ENCODE results near the gene EXOG. TPM values are rescaled to one million over a fixed set of nuclear protein-coding genes. Genes with fewer than 3 reads are reported as not detected.
"Not testable (repeated sequence)": the region's sequence is repeated elsewhere in the genome, so short reads cannot be mapped to it uniquely, and the experiment has no call there.

Gene EXOG
- total RNA-seq, 1 donor from 2014 or later, result 27.0 TPM

DNA sequence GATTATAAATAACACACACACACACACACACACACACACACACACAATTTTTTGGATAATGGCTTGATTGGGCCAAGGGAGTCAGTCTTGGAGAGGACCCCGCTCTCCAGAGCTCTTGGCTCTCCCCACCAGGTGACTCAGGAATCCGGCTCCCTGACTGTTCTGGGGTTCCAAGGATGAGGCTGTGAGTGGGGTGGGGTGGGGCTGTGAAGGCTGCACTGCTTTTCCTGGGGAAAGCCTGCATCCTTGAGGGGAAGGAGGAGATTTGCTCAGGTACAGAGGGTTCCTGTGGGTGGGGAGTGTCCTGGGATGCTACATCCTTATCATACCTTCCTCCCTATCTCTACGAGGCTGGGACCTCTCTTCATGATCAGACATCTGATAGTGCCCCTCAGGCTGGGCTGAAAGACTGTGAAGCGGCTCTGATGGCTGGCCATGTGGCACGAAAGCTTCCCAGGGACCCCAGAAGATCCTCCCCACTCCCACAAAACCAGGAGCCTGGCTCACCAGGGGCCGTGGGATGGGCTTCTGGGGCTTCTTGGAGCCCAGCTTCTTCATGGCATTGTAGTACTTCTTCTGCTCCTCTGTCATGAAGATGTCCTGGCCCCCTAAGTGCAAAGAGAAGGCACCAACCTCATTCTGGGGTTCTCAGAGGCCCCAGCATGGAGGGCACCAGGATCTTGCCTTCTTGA, 59.2 kb downstream of the EXOG start:
- ATAC-seq, result no peak
- no peak for DNase-seq
- intact Hi-C loops (cut with micrococcal nuclease), result no loop called here

DNA sequence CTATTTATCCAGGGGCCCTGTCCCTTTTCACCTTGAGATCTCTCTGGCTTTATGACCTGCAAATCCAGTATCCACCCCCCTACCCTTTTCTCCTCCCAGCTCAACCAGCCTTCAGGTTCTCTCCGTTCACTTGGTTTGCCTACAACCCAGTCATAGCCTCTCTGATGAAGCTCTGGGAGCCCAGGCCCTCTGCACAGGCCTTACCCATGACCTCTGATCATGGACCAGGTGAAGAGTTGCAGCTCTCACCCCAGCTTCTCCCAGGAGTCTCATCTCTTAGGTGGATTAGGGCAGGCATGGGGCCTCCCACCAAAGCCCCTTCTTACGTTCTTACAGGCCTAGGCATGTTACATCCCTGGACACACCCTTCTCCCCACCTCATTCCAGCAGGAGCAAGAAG, 59.8 kb downstream of the EXOG start:
- intact Hi-C loops (cut with micrococcal nuclease), result no loop called here
- DNase-seq (no peak), ATAC-seq (no peak)

- DNase-seq (no peak), ATAC-seq (peak; percentile 39)
- intact Hi-C loops (cut with micrococcal nuclease), result no loop called here
These were observed 60.7 kb downstream of the EXOG start for GRCh38 chr3:38556640-38557358.

DNA sequence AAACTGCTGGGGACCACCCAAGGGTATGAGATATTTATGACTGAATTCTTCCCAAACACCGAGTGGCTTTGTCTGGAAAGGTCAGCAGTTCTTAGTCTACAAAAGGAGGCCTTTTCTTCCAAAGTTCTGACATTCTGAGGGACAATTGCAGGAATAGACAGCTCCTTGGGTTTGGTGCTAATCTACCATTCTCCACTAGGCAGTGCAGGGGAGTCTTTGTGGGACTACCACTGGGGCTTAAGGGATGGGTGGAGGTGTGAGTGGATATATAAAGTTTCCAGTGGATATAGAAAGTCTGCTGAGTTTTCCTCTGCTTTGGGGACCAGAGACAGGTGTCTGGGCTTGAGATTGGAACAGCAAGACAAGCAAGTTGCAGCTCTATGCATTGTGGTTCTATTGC, 62.7 kb downstream of the EXOG start:
- intact Hi-C loops (cut with micrococcal nuclease), result no loop called here

DNA sequence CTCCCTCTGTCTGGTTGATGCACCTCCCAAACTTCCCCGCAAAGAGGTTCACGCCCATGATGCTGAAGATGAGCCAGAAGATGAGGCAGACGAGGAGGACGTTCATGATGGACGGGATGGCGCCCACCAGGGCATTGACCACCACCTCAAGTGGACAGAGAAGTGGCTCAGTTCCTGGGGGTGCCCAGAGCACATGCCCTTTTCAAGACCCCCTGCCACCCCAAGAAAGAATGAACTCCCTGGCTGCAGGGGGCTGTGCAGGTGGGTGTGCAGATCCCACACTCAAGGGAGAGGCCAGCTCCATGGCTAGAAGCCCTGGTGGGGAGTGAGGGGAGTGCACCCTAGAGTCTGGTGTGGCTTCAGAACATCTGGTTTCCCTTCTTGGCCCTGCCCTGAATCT, 64.1 kb downstream of the EXOG start:
- ATAC-seq (no peak), DNase-seq (no peak)
- intact Hi-C loops (cut with micrococcal nuclease), result no loop called here

More for the DNA sequence above, 62.7 kb downstream of the EXOG start:
- DNase-seq, result no peak
- no peak for ATAC-seq

DNA sequence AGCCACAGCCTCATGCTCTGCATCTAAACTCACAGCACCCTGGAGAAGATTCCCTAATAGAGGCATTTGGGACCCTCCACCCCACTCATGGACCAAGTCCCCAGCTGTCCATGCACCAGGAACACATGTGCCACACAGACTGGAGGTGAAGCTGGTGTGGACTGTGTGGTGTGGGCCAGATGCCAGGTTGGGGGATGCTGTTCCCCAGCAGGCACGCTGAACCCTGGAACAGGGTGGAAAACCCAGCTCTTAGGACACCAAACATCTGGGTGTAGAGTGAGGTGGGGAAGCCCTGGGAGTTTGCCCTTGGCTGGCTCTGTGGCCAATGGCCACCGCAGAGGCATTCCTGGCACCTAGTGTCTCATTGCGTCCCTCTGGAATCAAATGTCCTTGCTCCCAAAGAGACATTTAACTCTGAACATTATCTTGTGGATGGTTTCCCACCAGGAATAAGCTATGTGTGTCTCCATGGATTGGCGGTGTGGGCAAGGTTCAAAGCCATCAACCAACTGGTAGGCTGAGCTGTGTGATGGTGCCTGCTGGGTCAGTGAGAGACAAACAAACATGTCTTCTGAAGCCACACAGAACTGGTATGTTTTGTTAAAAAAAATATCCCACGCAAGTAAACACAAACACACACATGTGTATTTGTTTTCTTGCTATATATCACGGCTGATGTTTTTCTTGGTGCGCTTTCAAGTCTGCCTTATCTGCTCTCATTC, 65.0 kb downstream of the EXOG start:
- intact Hi-C loops (cut with micrococcal nuclease), result no loop called here
- DNase-seq (no peak), ATAC-seq (no peak)

GRCh38 chr3:38561746-38562466, 65.8 kb downstream of the EXOG start:
- intact Hi-C loops (cut with micrococcal nuclease), result no loop called here
- no peak for ATAC-seq
- no peak for DNase-seq

DNA sequence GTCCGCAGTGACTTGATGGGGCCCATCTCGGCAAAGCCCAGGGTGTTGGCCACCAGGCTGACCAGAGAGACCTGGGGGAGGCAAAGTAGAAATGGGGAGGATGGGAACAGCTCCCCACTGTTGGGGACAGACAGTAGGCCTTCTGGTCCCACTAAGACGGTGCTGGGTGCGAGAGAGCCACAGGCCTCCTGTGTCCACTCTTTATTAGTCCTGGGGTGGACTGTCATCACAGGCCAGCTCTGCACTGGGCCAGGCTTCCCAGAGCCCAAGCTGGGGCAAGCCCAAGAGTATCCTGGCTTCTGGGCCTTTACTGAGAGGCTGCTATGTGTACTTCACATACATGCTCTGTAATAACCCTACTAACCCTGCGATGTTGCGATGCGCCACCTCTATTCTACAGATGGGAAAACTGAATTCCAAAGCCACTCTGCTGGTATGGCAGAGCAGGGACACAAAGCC, 66.4 kb downstream of the EXOG start:
- intact Hi-C loops (cut with micrococcal nuclease), result no loop called here
- ATAC-seq, result no peak
- no peak for DNase-seq

GRCh38 chr3:38563070-38563885, 67.1 kb downstream of the EXOG start:
- ATAC-seq, result no peak
- intact Hi-C loops (cut with micrococcal nuclease), result no loop called here
- DNase-seq, result no peak

DNA sequence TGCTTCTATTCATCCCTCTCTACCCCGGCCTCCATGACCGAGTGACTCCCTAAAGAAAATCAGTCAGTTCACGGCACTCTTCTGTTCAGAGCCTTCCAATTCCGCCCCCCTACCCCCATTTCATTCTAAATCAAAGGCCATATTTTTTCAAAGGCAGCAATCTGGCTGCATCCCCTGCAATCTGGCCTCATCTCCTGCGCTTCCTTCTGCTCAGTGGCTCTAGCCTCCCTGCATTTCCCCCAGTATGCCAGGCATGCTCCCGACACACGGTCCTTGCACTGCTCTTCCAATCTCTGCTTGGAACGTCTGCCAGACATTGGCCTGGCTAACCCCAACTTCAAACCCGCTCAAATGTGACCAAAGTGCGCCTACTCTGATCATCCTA, 67.7 kb downstream of the EXOG start:
- intact Hi-C loops (cut with micrococcal nuclease), result no loop called here
- DNase-seq (no peak), ATAC-seq (no peak)

DNA sequence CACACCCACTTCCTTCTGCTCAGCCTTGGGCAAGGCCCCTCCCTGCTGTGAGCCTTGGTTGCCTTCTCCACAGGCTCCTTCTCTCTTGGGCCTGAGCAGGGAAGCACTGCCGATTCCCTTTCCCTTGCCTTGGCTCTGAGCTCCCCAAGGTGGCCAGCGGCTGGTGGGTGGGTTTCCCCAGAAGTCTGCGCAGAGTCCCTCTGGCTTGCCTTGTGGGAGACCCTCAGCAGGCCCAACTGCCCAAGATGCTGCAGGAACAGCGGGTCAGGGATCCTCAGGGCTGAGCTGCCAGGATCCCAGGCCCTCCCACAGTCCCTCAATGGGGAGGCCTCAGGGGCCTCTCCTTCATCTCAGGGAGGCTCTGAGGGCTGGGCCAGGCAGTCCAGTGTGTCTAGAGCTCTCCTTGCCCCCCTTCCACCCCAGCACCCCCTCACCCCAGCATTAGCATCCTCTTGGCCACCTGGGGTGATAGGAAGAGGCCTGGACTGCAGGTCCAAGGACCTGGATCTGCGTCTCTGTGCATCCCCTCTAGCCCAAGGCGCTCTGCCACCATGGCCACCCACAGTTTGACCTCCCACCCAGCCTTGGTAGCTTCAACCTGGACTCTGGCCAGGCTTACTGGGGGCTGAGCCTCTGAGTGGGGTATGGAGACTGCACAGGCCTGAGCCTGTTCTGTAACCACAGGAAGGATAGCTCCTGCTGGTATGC, 68.6 kb downstream of the EXOG start:
- ATAC-seq (no peak), DNase-seq (no peak)
- intact Hi-C loops (cut with micrococcal nuclease), result no loop called here

DNA sequence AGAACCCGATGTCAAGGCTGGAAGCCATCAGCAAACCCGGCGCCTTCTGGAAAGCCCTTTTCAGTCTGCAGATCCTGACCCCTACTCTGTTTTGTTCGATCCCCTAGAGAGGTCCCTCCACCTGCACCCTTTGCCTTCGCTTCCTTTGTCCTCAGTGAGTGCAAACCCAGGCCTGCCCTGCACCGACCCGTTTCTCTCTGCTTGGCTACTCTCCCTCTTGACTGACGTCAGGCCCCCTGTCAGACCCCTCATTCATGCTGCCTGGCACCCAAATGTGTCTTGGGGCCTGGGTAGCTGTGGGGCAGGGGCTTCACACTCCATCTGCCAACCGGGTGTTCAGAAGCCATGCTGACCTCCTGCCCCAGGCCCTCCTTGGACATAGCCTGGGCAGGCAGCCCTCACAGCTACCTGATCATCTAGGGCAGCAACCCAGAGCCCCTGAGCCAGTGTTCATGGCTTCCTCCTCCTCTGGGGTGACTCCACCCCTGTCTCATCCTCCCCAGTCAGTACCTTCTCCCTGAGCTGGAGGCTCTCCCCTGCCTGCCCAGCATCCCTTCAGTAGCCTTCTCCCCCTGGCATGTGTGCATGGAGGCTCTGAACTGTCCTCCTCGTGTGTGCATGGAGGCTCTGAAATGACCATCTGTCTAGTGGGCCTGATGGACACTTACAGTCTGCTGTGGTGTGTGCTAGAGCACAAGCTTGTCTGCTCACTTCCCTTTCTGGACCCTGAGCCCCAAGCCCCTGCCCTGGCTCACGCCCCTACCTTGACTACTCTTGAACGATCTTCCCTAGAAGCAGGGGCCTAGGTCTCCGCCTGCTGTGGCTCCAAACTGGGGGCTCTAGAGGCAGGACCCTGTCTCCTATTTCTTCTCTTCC, 69.4 kb downstream of the EXOG start:
- ATAC-seq, result no peak
- DNase-seq, result no peak
- intact Hi-C loops (cut with micrococcal nuclease), result no loop called here

DNA sequence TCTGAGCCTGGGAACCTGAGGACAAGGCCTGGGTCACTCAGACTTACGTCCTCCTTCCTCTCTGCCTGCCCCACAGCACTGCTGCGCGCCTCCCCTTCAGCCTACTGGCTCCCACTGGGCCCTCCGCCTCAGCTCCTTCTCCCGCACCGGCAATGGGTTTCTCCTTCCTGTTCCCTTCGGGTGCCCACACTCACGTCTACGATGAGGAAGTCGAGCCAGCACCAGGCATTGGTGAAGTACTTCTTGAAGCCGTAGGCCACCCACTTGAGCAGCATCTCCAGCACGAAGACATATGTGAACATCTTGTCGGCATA, 70.0 kb downstream of the EXOG start:
- no peak for ATAC-seq
- intact Hi-C loops (cut with micrococcal nuclease), result no loop called here
- DNase-seq, result no peak

DNA sequence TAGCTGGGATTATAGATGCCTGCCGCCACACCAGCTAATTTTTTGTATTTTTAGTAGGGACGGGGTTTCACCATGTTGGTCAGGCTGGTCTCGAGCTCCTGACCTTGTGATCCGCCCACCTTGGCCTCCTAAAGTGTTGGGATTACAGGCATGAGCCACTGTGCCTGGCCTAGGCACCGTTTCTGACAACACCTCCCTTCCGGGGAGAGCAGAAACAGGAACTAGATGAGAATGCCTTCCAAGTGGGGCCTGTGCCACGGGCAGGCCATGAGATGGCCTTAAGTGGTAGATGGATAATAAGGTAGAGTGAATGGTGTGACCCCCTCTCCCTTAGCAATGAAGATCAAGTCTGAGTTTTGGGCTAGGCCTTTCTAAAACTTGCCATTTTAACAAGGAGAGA, 70.7 kb downstream of the EXOG start:
- DNase-seq; intact Hi-C loops (cut with micrococcal nuclease): not testable (repeated sequence)
- ATAC-seq, result peak; percentile 65

- no peak for ATAC-seq
- DNase-seq, result no peak
- intact Hi-C loops (cut with micrococcal nuclease), result no loop called here
These were observed 71.4 kb downstream of the EXOG start for GRCh38 chr3:38567498-38567897.

- intact Hi-C loops (cut with micrococcal nuclease), result no loop called here
- ATAC-seq (no peak), DNase-seq (no peak)
These were observed 77.0 kb downstream of the EXOG start for GRCh38 chr3:38573111-38573510.

DNA sequence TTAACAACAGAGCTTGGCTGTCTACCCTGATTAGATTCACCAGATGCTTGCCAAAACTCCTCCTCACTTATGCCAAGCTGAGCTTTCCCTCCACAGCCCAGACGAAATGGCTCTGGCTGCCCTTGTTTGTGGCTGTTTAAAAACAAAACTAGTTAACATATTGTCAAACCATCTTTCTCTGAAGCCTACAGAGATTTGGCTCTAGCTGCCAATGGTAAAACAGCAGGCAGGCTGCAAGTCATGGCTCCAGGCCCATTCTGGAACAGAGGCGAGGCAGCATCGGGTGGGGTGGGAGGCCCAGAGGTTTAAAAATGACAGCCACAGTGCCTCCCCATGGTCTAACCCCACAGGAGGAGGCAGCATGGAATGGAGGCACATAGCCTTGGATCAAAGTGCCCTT, 77.4 kb downstream of the EXOG start:
- ATAC-seq (peak; percentile 24), DNase-seq (no peak)
- intact Hi-C loops (cut with micrococcal nuclease), result no loop called here
